PFSK-1 (cell line): Measurements from ENCODE around the gene CNTN5.

Experiments
- POLR2AphosphoS5 ChIP-seq: IDR thresholded peaks from 2 replicates; pipeline ENCODE4 v1.6.1; 2012; ENCODE audit warnings: low read depth, mild to moderate bottlenecking, control low read depth, low read length, moderate library complexity
- REST ChIP-seq, 2 experiments: IDR thresholded peaks; 2 replicates each; pipeline versions ENCODE4 v1.6.1 to v1.8.0; 2011 to 2012; ENCODE audit warnings: low read depth in 2 of 2, low read length in 2 of 2, control low read depth in 1 of 2, inconsistent platforms in 1 of 2, mild to moderate bottlenecking in 1 of 2, moderate library complexity in 1 of 2; ENCODE audit not compliant: insufficient read depth in 1 of 2
- SIN3A ChIP-seq: IDR thresholded peaks from 2 replicates; pipeline ENCODE4 v1.6.1; 2012; ENCODE audit warnings: mild to moderate bottlenecking, low read length, moderate library complexity, borderline replicate concordance; ENCODE audit not compliant: insufficient read depth
- TAF1 ChIP-seq: IDR thresholded peaks from 2 replicates; pipeline ENCODE4 v1.6.1; 2012; ENCODE audit warnings: low read length, control low read depth, borderline replicate concordance; ENCODE audit not compliant: insufficient read depth

GRCh38 chr11:99535406-99535805 is 514.7 kb downstream of the CNTN5 start:
- TF ChIP-seq SIN3A (no peak), REST (IDR thresholded peaks at IDR 0.05; ENCODE audit: insufficient read depth in 1 of 2, low read depth in 2 of 2, low read length in 2 of 2) (no peak), TAF1 (no peak), POLR2AphosphoS5 (no peak)
